ENCODE measurements around the gene C3orf62. TPM values are rescaled to one million over a fixed set of nuclear protein-coding genes. Genes with fewer than 3 reads are reported as not detected.
A peak's percentile ranks its signal among the peaks of the same experiment; 100 is the strongest.

C3orf62 gene
- total RNA-seq (2012; rRNA removed) = 0.83 and 0.90 TPM in 2 replicates
- polyA plus RNA-seq (2012; rRNA removed) = 3.1 and 3.9 TPM in 2 replicates
- 0.77 and 0.91 TPM in 2 replicates for polyA plus RNA-seq (2012; cell fraction: cytosol; rRNA removed)
- polyA plus RNA-seq (2012; cell fraction: nucleus; rRNA removed; ENCODE audit: low replicate concordance) = 7.2 and 14.4 TPM in 2 replicates
- percentile 79 among the genes with signal in this experiment for Bru-seq, nascent RNA
- BruChase-seq, experiment 1, labeled RNA remaining after a 6-hour chase = percentile 86 among the genes with signal in this experiment
- percentile 79 among the genes with signal in this experiment for BruChase-seq, experiment 2, labeled RNA remaining after a 2-hour chase
- long read RNA-seq = 0 reads

DNA sequence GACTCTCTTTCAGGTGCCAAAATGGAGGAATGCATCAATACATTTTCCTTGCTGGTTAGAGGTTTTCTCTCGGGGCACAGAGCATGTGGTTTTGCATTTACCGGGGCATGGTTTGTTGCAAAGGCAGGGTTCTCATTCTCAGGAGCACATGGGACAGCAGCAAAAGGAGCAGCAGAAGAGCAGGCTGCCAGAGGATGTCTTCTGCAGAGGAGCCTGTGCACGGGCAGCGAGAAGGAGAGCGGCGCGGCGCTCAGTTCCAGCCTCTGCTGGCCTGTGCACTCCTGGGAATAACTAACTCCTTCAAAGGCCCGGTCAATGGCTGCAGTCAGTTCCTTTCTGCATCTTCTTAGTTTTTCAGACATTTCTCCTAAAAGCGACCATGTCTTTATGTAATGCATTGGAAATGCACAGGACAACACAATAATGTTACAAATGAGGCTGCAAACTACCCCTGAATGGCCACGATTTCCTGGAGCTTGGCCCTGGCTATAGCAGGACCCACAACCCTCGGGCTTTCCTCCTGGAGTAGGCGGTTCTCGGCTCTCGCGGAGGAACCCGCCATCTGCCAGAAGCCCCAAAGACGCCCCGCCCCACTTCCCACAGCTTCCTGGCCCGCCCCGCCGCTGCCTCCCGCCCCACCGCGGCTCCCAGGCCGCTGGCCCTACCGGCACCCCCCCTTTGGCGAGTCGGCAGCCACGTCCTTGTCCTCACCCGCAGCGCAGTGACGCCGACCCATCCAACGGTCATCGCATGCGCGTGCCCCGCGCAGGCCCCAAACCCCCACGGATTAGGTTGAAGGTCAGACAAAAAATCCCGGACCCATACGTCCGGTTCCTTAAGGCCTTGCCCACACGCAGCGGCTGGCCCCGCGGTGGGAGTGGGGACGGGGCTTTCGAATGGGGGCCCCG, at the start of gene C3orf62:
Gene C3orf62, minus strand, starts transcription at position 758 of the 908 bp plus-strand sequence. Its CDS starts 360 bp downstream, at position 398.
- Histone ChIP-seq H4K5ac (ENCODE audit: low read depth, low read length) (peak within 1 kb of the TSS; percentile 88), H3K23ac (ENCODE audit: low read depth, low read length) (peak within 1 kb of the TSS; percentile 73), H3K4me2 (ENCODE audit: low read depth, low read length) (peak within 1 kb of the TSS; percentile 90), H3K56ac (ENCODE audit: extremely low read depth, insufficient read depth, low read length) (peak within 1 kb of the TSS; percentile 89; the same call in 1 of the 2 replicates), H2AK5ac (ENCODE audit: low read depth, low read length) (0 out of 2 replicates have a peak within 1 kb of the TSS, but pooled peaks have one; percentile 59), H3K36me3 (ENCODE audit: control insufficient read depth, insufficient read depth, low read length) (peaks cover 22% of the 10 kb centered on the region), H4K20me1 (ENCODE audit: insufficient read depth, low read length) (no peaks in the 10 kb centered on the region), H2AFZ (replicated peaks; ENCODE audit: low read length, poor library complexity) (peak within 1 kb of the TSS; percentile 91), H2AK9ac (replicated peaks; ENCODE audit: low read depth, low read length, poor library complexity) (peak within 1 kb of the TSS; percentile 67), H3K27ac (ENCODE audit: insufficient read depth, low read length) (peak within 1 kb of the TSS; percentile 90), H2BK5ac (ENCODE audit: low read depth, low read length, poor library complexity, severe bottlenecking) (peak within 1 kb of the TSS; percentile 76), H3K4me3 (ENCODE audit: insufficient read depth, low read depth, low read length) (peak within 1 kb of the TSS; percentile 47), H2BK15ac (ENCODE audit: low read depth, low read length) (no peak within 1 kb of the TSS), H3K9me3 (ENCODE audit: control insufficient read depth, insufficient read depth, low read length) (no peaks in the 10 kb centered on the region), H2BK120ac (ENCODE audit: low read depth, low read length) (0 out of 2 replicates have a peak within 1 kb of the TSS, but pooled peaks have one; percentile 22), H4K8ac (ENCODE audit: low read depth in 2 of 2, low read length in 2 of 2) (peak within 1 kb of the TSS; percentile 57 to 93), H3K9ac (ENCODE audit: low read depth, low read length) (peak within 1 kb of the TSS; percentile 86), H3K18ac (ENCODE audit: low read depth, low read length) (peak within 1 kb of the TSS; percentile 59), H3K4me1 (ENCODE audit: control insufficient read depth, insufficient read depth, low read length) (peaks cover 11% of the 10 kb centered on the region), H4K91ac (ENCODE audit: insufficient read depth, low read depth, low read length) (peak within 1 kb of the TSS; percentile 76), H3K4ac (ENCODE audit: low read depth, low read length) (peak within 1 kb of the TSS; percentile 83), H3K27me3 (ENCODE audit: control insufficient read depth, insufficient read depth, low read length) (no peaks in the 10 kb centered on the region), H2BK20ac (ENCODE audit: low read depth, low read length) (no peak within 1 kb of the TSS), H3K9me1 (ENCODE audit: insufficient read depth, low read length) (peaks cover 5% of the 10 kb centered on the region; the same call in 1 of the 2 replicates), H3K14ac (replicated peaks; ENCODE audit: low read depth, low read length) (peak within 1 kb of the TSS; percentile 79), H3K79me1 (ENCODE audit: low read depth in 1 of 2, low read length in 2 of 2) (peaks cover 0 to 8% of the 10 kb centered on the region in 2 experiments; a peak in 2 of 4 replicates)
- ChIA-PET CTCF (interaction anchor here (1.2 kb wide), 1 partner anchor 106 kb away, joined by 3 read pairs; the partner anchor contains the start of gene KLHDC8B), POLR2A (ENCODE audit: unreplicated experiment) (interaction anchor here (0.6 kb wide), 1 partner anchor 1699 kb away, joined by 4 read pairs; no protein-coding TSS in a partner anchor)
- ATAC-seq (ENCODE audit: low read depth) (peak; percentile 98), DNase-seq (peak; percentile 73)
- dilution Hi-C loops (cut with HindIII; ENCODE audit: low sequenced_read_pairs, unreplicated experiment) = no loop called here
- 49% methylated on average over 2 of the region's 51 CpGs; no CpG with 5 or more reads in 1 of the 2 experiments for WGBS, 2 experiments (ENCODE audit: extremely low coverage in 2 of 2, insufficient read length in 1 of 2)
- no TSS peak for BruUV-seq (replicated peaks)
- in situ Hi-C loops (cut with MboI; ENCODE audit: low sequenced_read_pairs) = no loop called here
- TF ChIP-seq BHLHE40 (IDR thresholded peaks at IDR 0.05; ENCODE audit: low read depth, low read length) (peak; percentile 39; the same call in 1 of the 2 replicates), MAZ (IDR thresholded peaks at IDR 0.05; ENCODE audit: borderline replicate concordance, low read depth, low read length) (peak; percentile 48; the same call in 1 of the 2 replicates)
- TF ChIP-seq, protein P1, sequence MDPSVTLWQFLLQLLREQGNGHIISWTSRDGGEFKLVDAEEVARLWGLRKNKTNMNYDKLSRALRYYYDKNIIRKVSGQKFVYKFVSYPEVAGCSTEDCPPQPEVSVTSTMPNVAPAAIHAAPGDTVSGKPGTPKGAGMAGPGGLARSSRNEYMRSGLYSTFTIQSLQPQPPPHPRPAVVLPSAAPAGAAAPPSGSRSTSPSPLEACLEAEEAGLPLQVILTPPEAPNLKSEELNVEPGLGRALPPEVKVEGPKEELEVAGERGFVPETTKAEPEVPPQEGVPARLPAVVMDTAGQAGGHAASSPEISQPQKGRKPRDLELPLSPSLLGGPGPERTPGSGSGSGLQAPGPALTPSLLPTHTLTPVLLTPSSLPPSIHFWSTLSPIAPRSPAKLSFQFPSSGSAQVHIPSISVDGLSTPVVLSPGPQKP (IDR thresholded peaks at IDR 0.05; ENCODE audit: borderline replicate concordance, low read depth, low read length) = no peak
- intact Hi-C loops (cut with micrococcal nuclease) = loop anchor here (1.0 to 2.0 kb wide), 2 partner anchors 105 to 144 kb away; partner anchors contain the start of genes KLHDC8B and LAMB2
